HUES6 (cell line): ENCODE measurements around the gene PRPF39.
A peak's percentile ranks its signal among the peaks of the same experiment; 100 is the strongest.

Experiments used
- H3K27ac ChIP-seq: 2 replicates; pipeline ENCODE4 v1.7.0; 2013; ENCODE audit warnings: low read depth, mild to moderate bottlenecking, low read length, inconsistent platforms
- H3K27me3 ChIP-seq: 2 replicates; pipeline ENCODE4 v1.6.1; 2013; ENCODE audit warnings: low read length; ENCODE audit not compliant: control insufficient read depth, insufficient read depth
- H3K36me3 ChIP-seq: 2 replicates; pipeline ENCODE4 v1.6.1; 2013; ENCODE audit warnings: low read length; ENCODE audit not compliant: control insufficient read depth, insufficient read depth
- H3K4me1 ChIP-seq: 2 replicates; pipeline ENCODE4 v1.6.1; 2013; ENCODE audit warnings: low read length; ENCODE audit not compliant: control insufficient read depth, insufficient read depth
- H3K4me3 ChIP-seq: 2 replicates; pipeline ENCODE4 v1.5.1; 2013; ENCODE audit warnings: low read depth, low read length
- H3K9ac ChIP-seq: one replicate; pipeline ENCODE4 v1.6.1; 2013; ENCODE audit warnings: mild to moderate bottlenecking, low read length
- H3K9me3 ChIP-seq: 2 replicates; pipeline ENCODE4 v1.6.1; 2013; ENCODE audit warnings: low read depth, low read length; ENCODE audit not compliant: control insufficient read depth, insufficient read depth

PRPF39 gene

GRCh38 chr14:45112896-45113781 is 29.2 kb downstream of the PRPF39 start:
- no peak overlapping the region for H3K9ac ChIP-seq
- no peaks in the 10 kb centered on the region for H3K9me3 ChIP-seq
- H3K27ac ChIP-seq: no peak overlapping the region
- no peak overlapping the region for H3K4me3 ChIP-seq
- H3K4me1 ChIP-seq: no peaks in the 10 kb centered on the region
- H3K27me3 ChIP-seq: no peaks in the 10 kb centered on the region
- peaks cover 98% of the 10 kb centered on the region for H3K36me3 ChIP-seq

- Histone ChIP-seq H3K9me3 (no peaks in the 10 kb centered on the region), H3K4me1 (no peaks in the 10 kb centered on the region), H3K27me3 (no peaks in the 10 kb centered on the region), H3K36me3 (peaks cover 97% of the 10 kb centered on the region), H3K9ac (no peak overlapping the region), H3K4me3 (no peak overlapping the region), H3K27ac (no peak overlapping the region)
These were observed 30.4 kb downstream of the PRPF39 start for GRCh38 chr14:45114327-45114726.

GRCh38 chr14:45118594-45118993 is 34.7 kb downstream of the PRPF39 start:
- no peak overlapping the region for H3K27ac ChIP-seq
- H3K9ac ChIP-seq: no peak overlapping the region
- H3K9me3 ChIP-seq: no peaks in the 10 kb centered on the region
- no peaks in the 10 kb centered on the region for H3K4me1 ChIP-seq
- H3K4me3 ChIP-seq: no peak overlapping the region
- no peaks in the 10 kb centered on the region for H3K27me3 ChIP-seq
- H3K36me3 ChIP-seq: peaks cover 92% of the 10 kb centered on the region

- Histone ChIP-seq H3K27ac (no peak overlapping the region), H3K9ac (no peak overlapping the region), H3K27me3 (no peaks in the 10 kb centered on the region), H3K36me3 (peaks cover 90% of the 10 kb centered on the region), H3K4me1 (no peaks in the 10 kb centered on the region), H3K4me3 (no peak overlapping the region), H3K9me3 (no peaks in the 10 kb centered on the region)
These were observed 36.2 kb downstream of the PRPF39 start for GRCh38 chr14:45120096-45120495.

- Histone ChIP-seq H3K9ac (no peak overlapping the region), H3K9me3 (no peaks in the 10 kb centered on the region), H3K4me3 (no peak overlapping the region), H3K27me3 (no peaks in the 10 kb centered on the region), H3K4me1 (no peaks in the 10 kb centered on the region), H3K27ac (no peak overlapping the region), H3K36me3 (peaks cover 86% of the 10 kb centered on the region)
These were observed 39.4 kb downstream of the PRPF39 start for GRCh38 chr14:45123271-45123670.

- Histone ChIP-seq H3K9ac (no peak overlapping the region), H3K4me1 (no peaks in the 10 kb centered on the region), H3K27me3 (no peaks in the 10 kb centered on the region), H3K36me3 (peaks cover 79% of the 10 kb centered on the region), H3K4me3 (no peak overlapping the region), H3K27ac (no peak overlapping the region), H3K9me3 (no peaks in the 10 kb centered on the region)
These were observed 41.8 kb downstream of the PRPF39 start for GRCh38 chr14:45125754-45126153.

GRCh38 chr14:45128963-45129629 is 45.2 kb downstream of the PRPF39 start:
- H3K4me3 ChIP-seq: no peak overlapping the region
- no peaks in the 10 kb centered on the region for H3K27me3 ChIP-seq
- no peaks in the 10 kb centered on the region for H3K9me3 ChIP-seq
- H3K27ac ChIP-seq: no peak overlapping the region
- H3K4me1 ChIP-seq: no peaks in the 10 kb centered on the region
- no peak overlapping the region for H3K9ac ChIP-seq
- peaks cover 52% of the 10 kb centered on the region for H3K36me3 ChIP-seq

GRCh38 chr14:45133683-45134050 is 49.8 kb downstream of the PRPF39 start:
- Histone ChIP-seq H3K9me3 (no peaks in the 10 kb centered on the region), H3K27me3 (no peaks in the 10 kb centered on the region), H3K36me3 (peaks cover 14% of the 10 kb centered on the region), H3K27ac (peak overlapping the region; percentile 99), H3K4me3 (peak overlapping the region; percentile 99), H3K9ac (peak overlapping the region; percentile 99), H3K4me1 (peaks cover 10% of the 10 kb centered on the region; the same call in 1 of the 2 replicates)

- Histone ChIP-seq H3K27me3 (no peaks in the 10 kb centered on the region), H3K36me3 (peaks cover 7% of the 10 kb centered on the region), H3K4me1 (peaks cover 10% of the 10 kb centered on the region; the same call in 1 of the 2 replicates), H3K27ac (peak within 1 kb of the TSS; percentile 99), H3K9me3 (no peaks in the 10 kb centered on the region), H3K4me3 (peak within 1 kb of the TSS; percentile 99), H3K9ac (peak within 1 kb of the TSS; percentile 99)
These were observed 50.4 kb downstream of the PRPF39 start, which contains the start of gene FKBP3 for GRCh38 chr14:45134051-45134958. Gene FKBP3 (minus strand): TSS chr14:45134481. CDS start chr14:45134456, 25 bp downstream.

GRCh38 chr14:45135156-45135555 is 51.2 kb downstream of the PRPF39 start:
- H3K9ac ChIP-seq: peak overlapping the region; percentile 10
- no peaks in the 10 kb centered on the region; the same call in 1 of the 2 replicates for H3K36me3 ChIP-seq
- H3K9me3 ChIP-seq: no peaks in the 10 kb centered on the region
- H3K27me3 ChIP-seq: no peaks in the 10 kb centered on the region
- no peak overlapping the region; the same call in 1 of the 2 replicates for H3K27ac ChIP-seq
- peaks cover 10% of the 10 kb centered on the region; the same call in 1 of the 2 replicates for H3K4me1 ChIP-seq
- H3K4me3 ChIP-seq: peak overlapping the region; percentile 99
